Fibroblast of pulmonary artery (primary cell): ENCODE measurements around the gene RAB7A.

Experiments
- DNase-seq: peaks from one replicate; pipeline ENCODE4 v3.0.0-alpha.2; 2010; ENCODE audit warnings: low read depth
- H3K4me3 ChIP-seq: replicated peaks from 2 replicates; pipeline ENCODE4 v1.5.1; 2011; ENCODE audit warnings: low read depth, mild to moderate bottlenecking, control low read depth, low read length, moderate library complexity
- CTCF ChIP-seq: IDR thresholded peaks from 2 replicates; pipeline ENCODE4 v1.5.1; 2011; ENCODE audit warnings: mild to moderate bottlenecking, control low read depth, low read length, inconsistent platforms; ENCODE audit errors: missing control alignments

Gene RAB7A

GRCh38 chr3:128702391-128702790 lies 23.6 kb upstream of the RAB7A start:
- DNase-seq, result no peak
- TF ChIP-seq CTCF, result no peak
- no peak overlapping the region for H3K4me3 ChIP-seq

- DNase-seq, result no peak
- no peak overlapping the region for H3K4me3 ChIP-seq
- no peak for TF ChIP-seq CTCF
Measured at GRCh38 chr3:128703561-128703960, 22.4 kb upstream of the RAB7A start.

GRCh38 chr3:128706086-128706615 lies 19.8 kb upstream of the RAB7A start:
- no peak for TF ChIP-seq CTCF
- H3K4me3 ChIP-seq, result no peak overlapping the region
- no peak for DNase-seq

- no peak overlapping the region for H3K4me3 ChIP-seq
- TF ChIP-seq CTCF, result no peak
- no peak for DNase-seq
Measured at GRCh38 chr3:128707928-128708494, 18.0 kb upstream of the RAB7A start.

GRCh38 chr3:128709038-128709437 lies 16.9 kb upstream of the RAB7A start:
- no peak for TF ChIP-seq CTCF
- H3K4me3 ChIP-seq, result no peak overlapping the region
- DNase-seq, result no peak

GRCh38 chr3:128709506-128710210 lies 16.3 kb upstream of the RAB7A start:
- H3K4me3 ChIP-seq, result no peak overlapping the region
- DNase-seq, result no peak
- no peak for TF ChIP-seq CTCF
